Activated T-cell treated with anti-CD3 and anti-CD28 coated beads, Interleukin-2, amount 50 U/mL, for 72 hours (primary cell): ENCODE data around the gene PIGQ. TPM values are rescaled to one million over a fixed set of nuclear protein-coding genes. Genes with fewer than 3 reads are reported as not detected.
A peak's percentile ranks its signal among the peaks of the same experiment; 100 is the strongest.

Experiments used
- ATAC-seq, 2 donors: fragments of 150-1000 bp; cut with Tn5 transposase; replicated peaks in 1 of 2; 2 replicates each; pipeline ENCODE4 v1.10.0; 2021; ENCODE audit warnings: moderate library complexity in 2 of 2, mild to moderate bottlenecking in 1 of 2
- DNase-seq, 2 donors: peaks; one replicate each; pipeline ENCODE4 v3.0.0; 2021 to 2022; ENCODE audit warnings: mixed read lengths in 1 of 2
- H3K27ac Mint-ChIP-seq: one replicate; pipeline ENCODE4 v1.8.0; 2022; ENCODE audit warnings: mild to moderate bottlenecking, moderate library complexity, mixed read lengths
- H3K27me3 Mint-ChIP-seq: one replicate; pipeline ENCODE4 v1.8.0; 2022; ENCODE audit warnings: low read depth, mixed read lengths
- H3K36me3 Mint-ChIP-seq, 2 donors: one replicate each; pipeline ENCODE4 v1.8.0; 2022; ENCODE audit warnings: mixed read lengths in 2 of 2, mild to moderate bottlenecking in 1 of 2; ENCODE audit not compliant: insufficient read depth in 2 of 2
- H3K4me1 Mint-ChIP-seq: one replicate; pipeline ENCODE4 v1.8.0; 2022; ENCODE audit warnings: low read depth, mixed read lengths
- H3K4me3 Mint-ChIP-seq, 2 donors: one replicate each; pipeline ENCODE4 v1.8.0; 2022; ENCODE audit warnings: mild to moderate bottlenecking in 2 of 2, mixed read lengths in 2 of 2, moderate library complexity in 2 of 2
- H3K9me3 Mint-ChIP-seq, 2 donors: one replicate each; pipeline ENCODE4 v1.8.0; 2022; ENCODE audit warnings: mixed read lengths in 2 of 2
- total RNA-seq, 2 donors: library from RNA; stranded (reverse); gene quantifications; one replicate each; pipeline ENCODE4 v1.2.3, GENCODE V29; 2022

The PIGQ gene
- total RNA-seq, 2 donors from 2014 or later = 18.2 to 22.4 TPM

- Mint-ChIP-seq H3K4me1 (peaks cover 29% of the 10 kb centered on the region), H3K36me3 (peaks cover 0 to 2% of the 10 kb centered on the region in 2 donors), H3K9me3 (no peaks in the 10 kb centered on the region), H3K27me3 (no peaks in the 10 kb centered on the region), H3K4me3 (no peak overlapping the region), H3K27ac (no peak overlapping the region)
- DNase-seq (no peak), ATAC-seq (no peak)
Measured at GRCh38 chr16:609316-609715, 39.5 kb downstream of the PIGQ start.

DNA sequence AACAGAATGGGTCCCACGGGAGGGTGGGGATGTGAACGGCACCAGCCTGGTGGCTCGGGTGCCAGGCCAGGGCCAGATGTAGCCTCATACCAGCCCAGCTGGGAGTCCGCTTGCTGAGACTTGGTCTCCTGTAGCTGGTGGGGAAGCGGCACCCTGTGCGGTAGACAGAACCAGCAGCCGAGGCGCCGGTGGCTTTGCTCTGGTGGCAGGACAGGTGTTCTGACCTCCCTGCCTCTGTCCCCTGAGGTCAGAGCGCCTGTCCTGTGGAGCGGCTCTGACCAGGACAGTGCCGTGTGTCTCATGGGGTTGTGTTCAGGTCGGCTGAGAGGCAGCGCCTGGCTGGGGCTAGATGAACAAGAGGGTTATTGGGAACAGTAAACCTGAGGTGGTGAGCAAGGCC is 40.2 kb downstream of the PIGQ start:
- ATAC-seq = no peak
- Mint-ChIP-seq H3K9me3 (no peaks in the 10 kb centered on the region), H3K4me3 (no peak overlapping the region), H3K4me1 (peaks cover 26% of the 10 kb centered on the region), H3K27me3 (no peaks in the 10 kb centered on the region), H3K36me3 (peaks cover 0 to 2% of the 10 kb centered on the region in 2 donors), H3K27ac (no peak overlapping the region)
- no peak for DNase-seq

GRCh38 chr16:610513-611381 is 41.0 kb downstream of the PIGQ start:
- Mint-ChIP-seq H3K27me3 (no peaks in the 10 kb centered on the region), H3K9me3 (no peaks in the 10 kb centered on the region), H3K36me3 (no peaks in the 10 kb centered on the region), H3K4me3 (no peak overlapping the region), H3K27ac (no peak overlapping the region), H3K4me1 (peaks cover 26% of the 10 kb centered on the region)
- peak; percentile 26 to 45 for ATAC-seq
- peak; percentile 53 to 74 for DNase-seq

GRCh38 chr16:615122-615521 is 45.4 kb downstream of the PIGQ start:
- no peak for ATAC-seq
- no peaks in the 10 kb centered on the region for H3K9me3 Mint-ChIP-seq

GRCh38 chr16:616733-617586 is 47.2 kb downstream of the PIGQ start:
- DNase-seq (no peak), ATAC-seq (no peak)
- Mint-ChIP-seq H3K4me1 (no peaks in the 10 kb centered on the region), H3K36me3 (no peaks in the 10 kb centered on the region), H3K27ac (no peak overlapping the region), H3K4me3 (no peak overlapping the region), H3K9me3 (no peaks in the 10 kb centered on the region), H3K27me3 (no peaks in the 10 kb centered on the region)

More at GRCh38 chr16:615122-615521, 45.4 kb downstream of the PIGQ start:
- Mint-ChIP-seq H3K4me1 (peaks cover 4% of the 10 kb centered on the region), H3K36me3 (no peaks in the 10 kb centered on the region), H3K4me3 (no peak overlapping the region), H3K27me3 (no peaks in the 10 kb centered on the region), H3K27ac (no peak overlapping the region)
- DNase-seq = no peak

DNA sequence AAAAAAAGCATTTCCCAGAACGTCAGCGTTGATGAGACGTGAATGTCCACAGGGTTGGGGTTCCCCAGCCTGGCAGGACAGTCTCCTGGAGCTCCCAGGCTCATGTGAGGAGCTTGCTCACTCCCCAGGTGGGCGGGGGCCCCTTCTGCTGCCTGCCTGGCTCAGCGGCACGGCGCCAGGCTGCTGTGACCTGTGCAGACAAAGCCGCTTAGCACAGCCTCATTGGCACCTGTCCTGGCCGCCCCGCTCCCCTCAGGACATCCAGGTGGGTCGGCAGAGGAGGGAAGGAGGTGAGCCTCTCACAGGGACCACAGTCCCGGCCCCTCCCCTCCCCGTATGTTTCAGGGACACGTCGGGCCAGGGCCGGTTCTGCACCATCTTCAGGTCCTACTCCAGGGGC is 48.1 kb downstream of the PIGQ start:
- H3K27ac Mint-ChIP-seq = no peak overlapping the region
- H3K27me3 Mint-ChIP-seq = no peaks in the 10 kb centered on the region
- H3K4me3 Mint-ChIP-seq = no peak overlapping the region
- H3K36me3 Mint-ChIP-seq = no peaks in the 10 kb centered on the region
- ATAC-seq (no peak), DNase-seq (no peak)
- no peaks in the 10 kb centered on the region for H3K4me1 Mint-ChIP-seq
- no peaks in the 10 kb centered on the region for H3K9me3 Mint-ChIP-seq

GRCh38 chr16:619476-620100 is 49.8 kb downstream of the PIGQ start:
- H3K9me3 Mint-ChIP-seq = no peaks in the 10 kb centered on the region
- DNase-seq (no peak), ATAC-seq (no peak)
- H3K4me3 Mint-ChIP-seq = no peak overlapping the region
- no peaks in the 10 kb centered on the region for H3K27me3 Mint-ChIP-seq
- no peaks in the 10 kb centered on the region for H3K36me3 Mint-ChIP-seq
- H3K27ac Mint-ChIP-seq = no peak overlapping the region
- H3K4me1 Mint-ChIP-seq = no peaks in the 10 kb centered on the region

- H3K9me3 Mint-ChIP-seq = no peaks in the 10 kb centered on the region
- no peak for ATAC-seq
- H3K4me3 Mint-ChIP-seq = no peak overlapping the region
- no peaks in the 10 kb centered on the region for H3K4me1 Mint-ChIP-seq
- DNase-seq = no peak
- no peaks in the 10 kb centered on the region for H3K36me3 Mint-ChIP-seq
- no peak overlapping the region for H3K27ac Mint-ChIP-seq
- no peaks in the 10 kb centered on the region for H3K27me3 Mint-ChIP-seq
Measured at GRCh38 chr16:620700-621525, 51.1 kb downstream of the PIGQ start.

GRCh38 chr16:621526-622105 is 51.8 kb downstream of the PIGQ start:
- Mint-ChIP-seq H3K9me3 (no peaks in the 10 kb centered on the region), H3K27me3 (no peaks in the 10 kb centered on the region), H3K27ac (no peak overlapping the region), H3K36me3 (no peaks in the 10 kb centered on the region), H3K4me3 (no peak overlapping the region), H3K4me1 (no peaks in the 10 kb centered on the region)
- no peak for ATAC-seq
- DNase-seq = no peak

DNA sequence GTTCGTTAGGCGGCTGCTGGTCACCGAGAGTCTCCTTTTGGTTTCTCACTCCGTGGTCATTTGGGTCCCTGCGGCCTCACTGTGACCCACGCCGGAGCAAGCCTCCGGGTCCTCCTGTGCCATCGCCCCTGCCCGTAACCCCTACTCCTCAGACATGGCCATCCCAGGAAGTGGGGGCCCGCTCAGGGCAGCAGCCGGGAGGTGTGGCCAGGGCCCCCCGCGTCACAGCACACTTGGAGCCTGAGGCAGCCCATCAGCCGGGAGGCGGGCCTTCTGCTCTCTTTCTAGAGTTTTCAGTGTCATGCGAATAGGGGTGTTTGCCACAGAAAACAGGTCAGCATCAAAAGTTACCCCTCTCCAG is 53.1 kb downstream of the PIGQ start:
- no peaks in the 10 kb centered on the region for H3K36me3 Mint-ChIP-seq
- H3K27ac Mint-ChIP-seq = no peak overlapping the region
- no peak for DNase-seq
- no peak for ATAC-seq
- H3K9me3 Mint-ChIP-seq = no peaks in the 10 kb centered on the region
- no peaks in the 10 kb centered on the region for H3K27me3 Mint-ChIP-seq
- no peak overlapping the region for H3K4me3 Mint-ChIP-seq
- no peaks in the 10 kb centered on the region for H3K4me1 Mint-ChIP-seq

GRCh38 chr16:624526-625070 is 54.8 kb downstream of the PIGQ start:
- Mint-ChIP-seq H3K4me3 (no peak overlapping the region), H3K36me3 (no peaks in the 10 kb centered on the region), H3K27me3 (no peaks in the 10 kb centered on the region), H3K27ac (no peak overlapping the region), H3K9me3 (no peaks in the 10 kb centered on the region), H3K4me1 (no peaks in the 10 kb centered on the region)
- no peak for ATAC-seq
- DNase-seq = no peak
